ENCODE results near the gene ZP1. TPM values are rescaled to one million over a fixed set of nuclear protein-coding genes. Genes with fewer than 3 reads are reported as not detected.

Gene ZP1
- total and polyA plus RNA-seq, 8 donors: 0.11 TPM; not detected in 7

GRCh38 chr11:60845338-60845737 is 22.0 kb upstream of the ZP1 start:
- Histone ChIP-seq H3K27me3 (no peaks in the 10 kb centered on the region), H3K9me3 (no peaks in the 10 kb centered on the region), H3K36me3 (peaks cover 0 to 44% of the 10 kb centered on the region in 2 donors), H3K4me3 (no peak overlapping the region), H3K4me1 (peaks cover 23 to 47% of the 10 kb centered on the region in 2 donors), H3K27ac (no peak overlapping the region)
- ATAC-seq (no peak), DNase-seq (no peak)
- TF ChIP-seq, protein P1, sequence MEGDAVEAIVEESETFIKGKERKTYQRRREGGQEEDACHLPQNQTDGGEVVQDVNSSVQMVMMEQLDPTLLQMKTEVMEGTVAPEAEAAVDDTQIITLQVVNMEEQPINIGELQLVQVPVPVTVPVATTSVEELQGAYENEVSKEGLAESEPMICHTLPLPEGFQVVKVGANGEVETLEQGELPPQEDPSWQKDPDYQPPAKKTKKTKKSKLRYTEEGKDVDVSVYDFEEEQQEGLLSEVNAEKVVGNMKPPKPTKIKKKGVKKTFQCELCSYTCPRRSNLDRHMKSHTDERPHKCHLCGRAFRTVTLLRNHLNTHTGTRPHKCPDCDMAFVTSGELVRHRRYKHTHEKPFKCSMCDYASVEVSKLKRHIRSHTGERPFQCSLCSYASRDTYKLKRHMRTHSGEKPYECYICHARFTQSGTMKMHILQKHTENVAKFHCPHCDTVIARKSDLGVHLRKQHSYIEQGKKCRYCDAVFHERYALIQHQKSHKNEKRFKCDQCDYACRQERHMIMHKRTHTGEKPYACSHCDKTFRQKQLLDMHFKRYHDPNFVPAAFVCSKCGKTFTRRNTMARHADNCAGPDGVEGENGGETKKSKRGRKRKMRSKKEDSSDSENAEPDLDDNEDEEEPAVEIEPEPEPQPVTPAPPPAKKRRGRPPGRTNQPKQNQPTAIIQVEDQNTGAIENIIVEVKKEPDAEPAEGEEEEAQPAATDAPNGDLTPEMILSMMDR (IDR thresholded peaks at IDR 0.05): no peak
- intact Hi-C loops (cut with DNase I): no loop called here

- no peaks in the 10 kb centered on the region for H3K27me3 ChIP-seq
- TF ChIP-seq, protein P1 (IDR thresholded peaks at IDR 0.05): no peak
- intact Hi-C loops (cut with DNase I): no loop called here
- ATAC-seq (no peak), DNase-seq (no peak)
- peaks cover 14 to 34% of the 10 kb centered on the region in 2 donors for H3K4me1 ChIP-seq
- H3K9me3 ChIP-seq: no peaks in the 10 kb centered on the region
- H3K27ac ChIP-seq: no peak overlapping the region
- H3K4me3 ChIP-seq: no peak overlapping the region
- peaks cover 0 to 64% of the 10 kb centered on the region in 2 donors for H3K36me3 ChIP-seq
These were observed 20.1 kb upstream of the ZP1 start for GRCh38 chr11:60847281-60847680.

DNA sequence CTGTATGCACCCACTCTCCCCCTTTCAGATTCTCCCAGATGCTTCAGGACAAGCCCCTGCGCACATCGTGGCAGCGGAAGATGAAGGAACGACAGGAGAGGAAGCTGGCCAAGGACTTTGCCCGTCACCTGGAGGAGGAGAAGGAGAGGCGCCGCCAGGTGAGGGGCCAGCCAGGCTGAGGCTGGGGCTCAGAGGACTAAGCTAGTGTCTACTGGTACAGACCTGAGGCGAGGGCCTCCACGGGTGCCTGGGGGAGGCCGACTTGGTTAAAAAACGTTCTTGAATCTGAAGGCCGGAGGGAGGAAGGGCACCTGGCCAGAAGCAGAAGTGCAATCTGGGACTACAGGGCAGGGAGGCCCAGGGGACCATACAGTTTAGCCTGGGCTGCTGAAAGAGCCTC is 19.4 kb upstream of the ZP1 start:
- TF ChIP-seq, protein P1 (IDR thresholded peaks at IDR 0.05): no peak
- ATAC-seq (no peak), DNase-seq (no peak)
- Histone ChIP-seq H3K27ac (no peak overlapping the region), H3K4me3 (no peak overlapping the region), H3K27me3 (no peaks in the 10 kb centered on the region), H3K4me1 (peaks cover 10 to 28% of the 10 kb centered on the region in 2 donors), H3K9me3 (no peaks in the 10 kb centered on the region), H3K36me3 (peaks cover 0 to 70% of the 10 kb centered on the region in 2 donors)
- intact Hi-C loops (cut with DNase I): no loop called here

- peaks cover 1 to 20% of the 10 kb centered on the region in 2 donors for H3K4me1 ChIP-seq
These were observed 18.6 kb upstream of the ZP1 start for GRCh38 chr11:60848714-60849151.

GRCh38 chr11:60849641-60850520 is 17.5 kb upstream of the ZP1 start:
- Histone ChIP-seq H3K27me3 (no peaks in the 10 kb centered on the region), H3K4me3 (no peak overlapping the region), H3K4me1 (peaks cover 0 to 8% of the 10 kb centered on the region in 2 donors), H3K36me3 (peaks cover 0 to 76% of the 10 kb centered on the region in 2 donors), H3K27ac (no peak overlapping the region), H3K9me3 (no peaks in the 10 kb centered on the region)
- intact Hi-C loops (cut with DNase I): no loop called here
- TF ChIP-seq, protein P1 (IDR thresholded peaks at IDR 0.05): no peak
- DNase-seq: no peak
- no peak for ATAC-seq

More at GRCh38 chr11:60848714-60849151, 18.6 kb upstream of the ZP1 start:
- H3K4me3 ChIP-seq: no peak overlapping the region
- peaks cover 0 to 76% of the 10 kb centered on the region in 2 donors for H3K36me3 ChIP-seq
- H3K9me3 ChIP-seq: no peaks in the 10 kb centered on the region
- DNase-seq (no peak), ATAC-seq (no peak)
- H3K27ac ChIP-seq: no peak overlapping the region
- no peaks in the 10 kb centered on the region for H3K27me3 ChIP-seq
- intact Hi-C loops (cut with DNase I): no loop called here
- TF ChIP-seq, protein P1 (IDR thresholded peaks at IDR 0.05): no peak

All from left lung (tissue), 10 donors.